Measurements from ENCODE around the gene SPTSSB. TPM values are rescaled to one million over a fixed set of nuclear protein-coding genes. Genes with fewer than 3 reads are reported as not detected.

SPTSSB gene
- total and polyA plus RNA-seq, 7 donors: 0.09 to 6.0 (median 0.46) TPM; not detected in 4

- TF ChIP-seq POLR2AphosphoS5 (IDR thresholded peaks at IDR 0.05): no peak
- no peak for TF ChIP-seq POLR2A (IDR thresholded peaks at IDR 0.05)
- TF ChIP-seq EP300 (IDR thresholded peaks at IDR 0.05): no peak
- TF ChIP-seq CTCF (IDR thresholded peaks at IDR 0.05): no peak
- Histone ChIP-seq H3K27ac (no peak overlapping the region), H3K36me3 (no peaks in the 10 kb centered on the region), H3K4me1 (no peaks in the 10 kb centered on the region), H3K9me3 (no peaks in the 10 kb centered on the region), H3K4me3 (no peak overlapping the region), H3K27me3 (no peaks in the 10 kb centered on the region)
- no peak for DNase-seq
- intact Hi-C loops (cut with DNase I): no loop called here
- WGBS, 2 donors: 35 to 89% methylated on average over 1 of the region's 1 CpG
These were observed 20.0 kb downstream of the SPTSSB start for GRCh38 chr3:161351330-161351729.

- H3K36me3 ChIP-seq: no peaks in the 10 kb centered on the region
- no peaks in the 10 kb centered on the region for H3K27me3 ChIP-seq
- H3K4me1 ChIP-seq: no peaks in the 10 kb centered on the region
- H3K9me3 ChIP-seq: no peaks in the 10 kb centered on the region
- H3K27ac ChIP-seq: no peak overlapping the region
- intact Hi-C loops (cut with DNase I): no loop called here
- no peak overlapping the region for H3K4me3 ChIP-seq
- DNase-seq: no peak
- TF ChIP-seq POLR2AphosphoS5 (IDR thresholded peaks at IDR 0.05): no peak
- TF ChIP-seq POLR2A (IDR thresholded peaks at IDR 0.05): no peak
- TF ChIP-seq CTCF (IDR thresholded peaks at IDR 0.05): no peak
- no peak for TF ChIP-seq EP300 (IDR thresholded peaks at IDR 0.05)
These were observed 20.4 kb downstream of the SPTSSB start for GRCh38 chr3:161350916-161351315.

GRCh38 chr3:161349529-161350312 is 21.6 kb downstream of the SPTSSB start:
- TF ChIP-seq POLR2AphosphoS5 (IDR thresholded peaks at IDR 0.05): peak in 1 of 4 donors; percentile 6
- TF ChIP-seq POLR2A (IDR thresholded peaks at IDR 0.05): no peak
- no peak for TF ChIP-seq EP300 (IDR thresholded peaks at IDR 0.05)
- no peak for TF ChIP-seq CTCF (IDR thresholded peaks at IDR 0.05)
- H3K4me1 ChIP-seq: no peaks in the 10 kb centered on the region
- H3K27me3 ChIP-seq: no peaks in the 10 kb centered on the region
- intact Hi-C loops (cut with DNase I): no loop called here
- H3K27ac ChIP-seq: no peak overlapping the region
- H3K9me3 ChIP-seq: no peaks in the 10 kb centered on the region
- no peak for DNase-seq
- no peaks in the 10 kb centered on the region for H3K36me3 ChIP-seq
- no peak overlapping the region for H3K4me3 ChIP-seq
- 53 to 64% methylated on average over 7 of the region's 7 CpGs for WGBS, 2 donors

- Histone ChIP-seq H3K9me3 (no peaks in the 10 kb centered on the region), H3K27me3 (no peaks in the 10 kb centered on the region), H3K36me3 (no peaks in the 10 kb centered on the region), H3K4me3 (no peak overlapping the region), H3K27ac (no peak overlapping the region), H3K4me1 (no peaks in the 10 kb centered on the region)
- 82 to 85% methylated on average over 2 of the region's 2 CpGs for WGBS, 2 donors
- no peak for DNase-seq
- intact Hi-C loops (cut with DNase I): no loop called here
- TF ChIP-seq POLR2AphosphoS5 (IDR thresholded peaks at IDR 0.05) (no peak), POLR2A (IDR thresholded peaks at IDR 0.05) (no peak), EP300 (IDR thresholded peaks at IDR 0.05) (no peak), CTCF (IDR thresholded peaks at IDR 0.05) (no peak)
These were observed 22.4 kb downstream of the SPTSSB start for GRCh38 chr3:161348796-161349400.
